HG02981 (cell line): Measurements from ENCODE around the gene TRAPPC2.

Experiments used
- ATAC-seq: cut with Tn5 transposase; IDR thresholded peaks from one replicate; pipeline ENCODE4 v1.9.1; 2021; ENCODE audit warnings: mild to moderate bottlenecking, moderate library complexity; ENCODE audit not compliant: unreplicated experiment

The TRAPPC2 gene

GRCh38 chrX:13734278-13735172 lies at the start of gene TRAPPC2, which contains the start of gene OFD1:
TRAPPC2 (minus strand) TSS chrX:13734620; CDS start chrX:13719963, 14,657 bp downstream.
OFD1 (plus strand) TSS chrX:13734748; CDS start chrX:13735072, 324 bp downstream.
- peak; percentile 89 for ATAC-seq

GRCh38 chrX:13780868-13781427 lies 46.5 kb upstream of the TRAPPC2 start:
- no peak for ATAC-seq

- no peak for ATAC-seq
Measured at GRCh38 chrX:13778916-13779315, 44.5 kb upstream of the TRAPPC2 start.

GRCh38 chrX:13776387-13776786 lies 42.0 kb upstream of the TRAPPC2 start:
- no peak for ATAC-seq

GRCh38 chrX:13775837-13776236 lies 41.4 kb upstream of the TRAPPC2 start:
- no peak for ATAC-seq

- no peak for ATAC-seq
Measured at GRCh38 chrX:13774696-13775095, 40.3 kb upstream of the TRAPPC2 start.

- no peak for ATAC-seq
Measured at GRCh38 chrX:13770013-13770535, 35.7 kb upstream of the TRAPPC2 start.

- no peak for ATAC-seq
Measured at GRCh38 chrX:13768939-13769338, 34.5 kb upstream of the TRAPPC2 start.

- ATAC-seq = no peak
Measured at GRCh38 chrX:13764765-13765164, 30.3 kb upstream of the TRAPPC2 start.

- no peak for ATAC-seq
Measured at GRCh38 chrX:13764281-13764680, 29.9 kb upstream of the TRAPPC2 start.

GRCh38 chrX:13763489-13763888 lies 29.1 kb upstream of the TRAPPC2 start:
- ATAC-seq = no peak

GRCh38 chrX:13761606-13762414 lies 27.4 kb upstream of the TRAPPC2 start:
- ATAC-seq = peak; percentile 64

- no peak for ATAC-seq
Measured at GRCh38 chrX:13760426-13760825, 26.0 kb upstream of the TRAPPC2 start.

GRCh38 chrX:13759152-13759718 lies 24.8 kb upstream of the TRAPPC2 start:
- peak; percentile 55 for ATAC-seq

- ATAC-seq = no peak
Measured at GRCh38 chrX:13756381-13756780, 22.0 kb upstream of the TRAPPC2 start.

- ATAC-seq = no peak
Measured at GRCh38 chrX:13755254-13755653, 20.8 kb upstream of the TRAPPC2 start.

GRCh38 chrX:13754765-13755164 lies 20.3 kb upstream of the TRAPPC2 start:
- ATAC-seq = no peak

GRCh38 chrX:13752646-13753045 lies 18.2 kb upstream of the TRAPPC2 start:
- peak; percentile 64 for ATAC-seq

- ATAC-seq = no peak
Measured at GRCh38 chrX:13752141-13752540, 17.7 kb upstream of the TRAPPC2 start.

GRCh38 chrX:13750812-13751211 lies 16.4 kb upstream of the TRAPPC2 start:
- ATAC-seq = no peak

GRCh38 chrX:13750204-13750603 lies 15.8 kb upstream of the TRAPPC2 start:
- peak; percentile 38 for ATAC-seq
